Skeletal muscle tissue (tissue), 4 donors: ENCODE results near the gene ATP10A. TPM values are rescaled to one million over a fixed set of nuclear protein-coding genes. Genes with fewer than 3 reads are reported as not detected.
A peak's percentile ranks its signal among the peaks of the same experiment; 100 is the strongest.

Experiments
- H3K27ac ChIP-seq: one replicate; pipeline ENCODE4 v1.7.0; 2013; ENCODE audit warnings: mild to moderate bottlenecking, low read depth, low read length, inconsistent platforms
- H3K27me3 ChIP-seq, 3 donors: one replicate each; pipeline ENCODE4 v1.7.0; 2013; ENCODE audit warnings: low read length in 3 of 3; ENCODE audit not compliant: control insufficient read depth in 3 of 3, insufficient read depth in 3 of 3
- H3K36me3 ChIP-seq, 3 donors: one replicate each; pipeline ENCODE4 v1.7.0; 2013; ENCODE audit warnings: low read length in 3 of 3; ENCODE audit not compliant: control insufficient read depth in 3 of 3, insufficient read depth in 3 of 3
- H3K4me1 ChIP-seq, 3 donors: one replicate each; pipeline ENCODE4 v1.7.0; 2013; ENCODE audit warnings: low read length in 3 of 3, mild to moderate bottlenecking in 3 of 3; ENCODE audit not compliant: control insufficient read depth in 3 of 3, insufficient read depth in 3 of 3
- H3K4me3 ChIP-seq, 3 donors: one replicate each; pipeline ENCODE4 v1.7.0; 2013; ENCODE audit warnings: low read length in 3 of 3
- H3K9ac ChIP-seq, 3 donors: one replicate each; pipeline ENCODE4 v1.7.0; 2013; ENCODE audit warnings: low read length in 3 of 3, mild to moderate bottlenecking in 3 of 3, moderate library complexity in 2 of 3, low read depth in 1 of 3
- H3K9me3 ChIP-seq, 3 donors: one replicate each; pipeline ENCODE4 v1.7.0; 2013; ENCODE audit warnings: low read length in 3 of 3; ENCODE audit not compliant: control insufficient read depth in 3 of 3
- total RNA-seq: library from RNA; depleted of rRNA; stranded (reverse); fragments of >200 nt; gene quantifications from one replicate; pipeline ENCODE4 v1.2.3, GENCODE V29; 2014
- donor health status: Osteomylitis.

ATP10A gene
- total RNA-seq, 1 donor from 2014 or later = 7.8 TPM

DNA sequence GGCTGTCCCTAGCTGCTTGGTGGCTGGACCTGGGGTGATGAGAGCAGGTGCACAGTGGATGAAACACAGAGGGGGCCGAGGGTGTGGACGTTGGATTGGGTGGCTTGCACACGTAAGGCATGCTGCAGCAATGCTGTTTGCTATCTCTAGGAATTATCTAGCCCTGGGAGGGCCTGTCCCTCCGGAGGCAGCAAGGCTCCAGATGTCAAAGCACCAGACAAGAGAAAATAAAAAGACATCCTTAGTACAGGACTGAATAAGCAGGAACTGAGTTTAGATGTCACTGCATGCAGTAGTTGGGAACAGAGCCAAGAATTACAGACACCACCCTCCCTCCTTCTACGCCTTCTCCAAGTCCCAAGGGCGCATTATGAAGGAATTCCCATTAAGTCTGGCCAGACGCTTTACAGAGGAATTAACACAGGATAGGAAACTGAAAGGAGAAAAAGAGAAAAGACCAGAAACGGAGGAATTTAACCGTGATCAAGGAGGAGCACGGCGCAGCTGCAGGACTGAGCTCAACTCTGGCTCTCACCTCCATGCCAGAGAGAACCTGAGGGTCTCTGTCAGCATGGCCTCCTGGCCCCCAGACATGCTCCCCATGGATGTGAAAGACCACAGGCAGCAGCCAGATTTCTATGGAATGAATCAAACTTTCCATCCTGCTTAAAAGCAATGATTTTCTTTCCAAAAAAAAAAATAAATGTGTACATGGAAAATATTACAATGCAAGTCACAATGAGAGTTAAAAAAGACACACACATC is 13.8 kb downstream of the ATP10A start:
- Histone ChIP-seq H3K27ac (peak overlapping the region; percentile 70), H3K36me3 (no peaks in the 10 kb centered on the region), H3K4me1 (peaks cover 9 to 24% (median 11%) of the 10 kb centered on the region in 3 donors), H3K4me3 (peak overlapping the region; percentile 34 to 73 (median 71)), H3K9me3 (no peaks in the 10 kb centered on the region), H3K27me3 (no peaks in the 10 kb centered on the region), H3K9ac (peak overlapping the region; percentile 57 to 80 (median 62))

DNA sequence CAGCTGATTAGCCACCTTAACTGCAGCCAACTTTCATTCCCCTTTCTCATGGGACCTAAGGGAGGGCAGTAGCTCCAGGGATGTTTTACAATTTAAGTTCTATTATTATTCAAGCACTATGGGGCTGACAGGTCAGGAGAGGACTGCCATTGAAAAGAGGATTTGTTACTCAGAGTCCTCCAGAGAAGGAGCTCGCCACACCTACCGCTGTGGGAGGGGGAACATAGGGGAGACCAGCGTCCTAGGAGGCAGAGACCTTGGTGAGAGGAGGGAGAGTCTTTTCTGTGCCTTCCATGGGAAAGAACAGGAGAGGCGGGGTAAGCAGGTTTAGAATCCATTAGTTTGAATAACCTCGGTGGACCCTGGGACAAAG is 14.4 kb downstream of the ATP10A start:
- no peaks in the 10 kb centered on the region for H3K27me3 ChIP-seq
- H3K4me1 ChIP-seq = peaks cover 9 to 24% (median 11%) of the 10 kb centered on the region in 3 donors
- no peak overlapping the region for H3K9ac ChIP-seq
- H3K27ac ChIP-seq = peak overlapping the region; percentile 70
- peak overlapping the region in 2 of 3 donors; percentile 7 to 34 for H3K4me3 ChIP-seq
- H3K9me3 ChIP-seq = no peaks in the 10 kb centered on the region
- no peaks in the 10 kb centered on the region for H3K36me3 ChIP-seq

DNA sequence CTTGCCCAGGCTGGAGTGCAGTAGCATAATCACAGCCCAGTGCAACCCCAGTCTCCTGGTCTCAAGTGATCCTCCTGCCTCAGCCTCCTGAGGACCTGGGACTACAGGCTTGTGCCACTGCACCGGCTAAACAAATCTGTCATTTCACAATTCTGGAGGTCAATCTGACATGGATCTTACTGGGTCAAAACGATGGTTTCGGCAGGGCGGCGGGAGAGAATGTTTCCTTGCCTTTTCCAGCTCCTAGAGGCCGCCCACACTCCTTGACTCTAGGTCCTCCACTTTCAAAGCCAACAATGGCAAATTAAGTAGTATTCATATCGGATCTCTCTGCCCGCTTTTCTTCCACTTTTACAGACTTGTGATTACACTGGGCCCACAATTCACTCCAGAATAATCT is 14.8 kb downstream of the ATP10A start:
- Histone ChIP-seq H3K27me3 (no peaks in the 10 kb centered on the region), H3K4me3 (no peak overlapping the region), H3K36me3 (no peaks in the 10 kb centered on the region), H3K9ac (no peak overlapping the region), H3K27ac (no peak overlapping the region), H3K4me1 (peaks cover 11 to 24% (median 12%) of the 10 kb centered on the region in 3 donors), H3K9me3 (no peaks in the 10 kb centered on the region)

DNA sequence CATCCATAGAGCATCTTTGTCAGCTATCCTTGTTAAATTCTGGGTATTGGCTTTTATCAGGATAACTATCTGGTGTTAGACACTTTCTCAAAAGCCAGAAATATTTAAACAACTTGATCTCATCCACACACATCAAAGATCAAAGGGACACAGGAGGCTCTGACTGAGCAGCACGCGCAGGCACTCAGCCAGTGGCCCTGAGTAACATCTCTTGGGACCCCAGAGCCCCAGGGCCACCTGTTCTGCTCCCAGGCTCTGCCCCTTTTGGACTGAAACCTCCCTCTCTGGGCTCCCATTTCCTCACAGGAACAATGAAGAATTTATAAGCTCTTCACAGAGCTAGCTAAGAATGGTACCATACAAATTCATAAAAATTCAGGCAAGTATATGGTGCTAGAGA is 16.1 kb downstream of the ATP10A start:
- Histone ChIP-seq H3K27ac (no peak overlapping the region), H3K36me3 (no peaks in the 10 kb centered on the region), H3K4me3 (no peak overlapping the region), H3K9ac (no peak overlapping the region), H3K27me3 (no peaks in the 10 kb centered on the region), H3K9me3 (no peaks in the 10 kb centered on the region), H3K4me1 (peaks cover 11 to 24% (median 12%) of the 10 kb centered on the region in 3 donors)

DNA sequence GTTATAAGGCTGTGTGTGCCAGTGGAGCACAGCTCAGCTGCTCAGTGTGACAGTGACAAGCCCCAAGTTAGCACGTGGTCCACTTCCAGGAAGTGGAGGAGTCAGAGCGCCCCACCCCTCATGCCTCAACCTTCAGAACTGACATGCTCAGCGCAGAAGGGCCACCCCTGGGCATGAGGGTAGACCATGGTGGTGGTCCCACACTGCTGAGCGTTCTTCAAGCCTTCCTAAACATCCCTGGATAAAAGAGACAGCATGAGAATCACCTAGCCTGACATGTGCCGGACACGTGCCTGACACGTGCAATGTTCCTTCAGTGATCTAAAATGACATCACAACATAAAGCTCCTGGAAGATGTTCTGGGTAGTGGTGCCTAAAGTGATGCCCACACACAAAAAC is 16.8 kb downstream of the ATP10A start:
- Histone ChIP-seq H3K27me3 (no peaks in the 10 kb centered on the region), H3K4me1 (peaks cover 11 to 24% (median 12%) of the 10 kb centered on the region in 3 donors), H3K36me3 (no peaks in the 10 kb centered on the region), H3K4me3 (no peak overlapping the region), H3K9ac (no peak overlapping the region), H3K9me3 (no peaks in the 10 kb centered on the region), H3K27ac (no peak overlapping the region)

DNA sequence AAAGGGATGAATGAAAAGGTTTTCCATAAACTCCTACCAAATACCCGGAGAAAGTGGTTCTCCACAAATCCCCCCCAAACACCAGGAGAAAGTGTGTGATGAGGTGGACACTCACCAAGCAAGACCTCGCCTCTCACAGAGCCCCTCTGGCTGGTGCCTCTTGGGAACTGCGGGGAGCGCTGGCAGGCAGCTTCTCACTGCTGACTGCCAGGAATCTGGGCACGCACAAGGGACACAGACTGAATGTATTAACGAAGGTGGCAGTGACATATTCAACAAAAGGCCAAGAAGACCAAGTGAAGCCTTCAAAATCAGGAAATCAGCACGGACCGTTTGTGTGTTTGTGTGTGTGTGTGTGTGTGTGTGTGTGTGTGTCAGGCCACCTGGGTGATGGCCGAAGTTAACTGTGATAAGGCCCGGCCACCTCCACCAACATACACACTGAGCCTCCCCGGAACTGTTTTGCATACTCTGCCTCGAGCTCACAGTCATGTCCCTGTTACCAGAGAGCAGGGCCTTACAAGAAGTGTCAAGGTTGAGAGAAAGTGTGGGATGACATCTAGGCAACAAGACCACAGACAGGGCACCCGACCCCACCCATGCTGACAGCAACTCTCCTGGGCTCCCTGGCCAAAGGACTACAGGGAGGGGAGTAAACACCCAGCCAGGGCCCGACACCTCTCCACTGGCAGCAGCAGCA is 18.0 kb downstream of the ATP10A start:
- Histone ChIP-seq H3K4me1 (peaks cover 13 to 30% (median 14%) of the 10 kb centered on the region in 3 donors), H3K27ac (no peak overlapping the region), H3K36me3 (no peaks in the 10 kb centered on the region), H3K4me3 (no peak overlapping the region), H3K9me3 (no peaks in the 10 kb centered on the region), H3K9ac (peak overlapping the region in 1 of 3 donors; percentile 16), H3K27me3 (no peaks in the 10 kb centered on the region)

DNA sequence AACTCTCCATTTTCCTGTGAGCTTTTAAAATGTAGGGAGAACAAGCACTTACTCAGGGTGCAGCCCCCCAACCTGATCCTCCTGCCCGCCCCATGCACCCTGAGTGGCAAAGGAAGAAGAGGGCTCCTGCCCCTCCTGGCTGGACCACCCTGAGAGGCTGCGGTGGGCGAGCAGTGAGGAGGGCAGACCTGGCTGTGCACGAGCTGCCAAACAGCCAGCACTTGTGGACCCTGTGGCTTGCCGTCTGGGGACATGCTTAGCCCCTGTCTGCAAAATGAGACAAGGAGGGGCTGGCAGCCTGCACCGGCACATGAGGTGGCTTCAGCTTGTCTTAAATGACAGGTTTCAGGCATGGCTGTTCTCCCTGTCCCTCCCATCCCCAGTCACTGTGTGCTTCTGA is 18.6 kb downstream of the ATP10A start:
- no peaks in the 10 kb centered on the region for H3K36me3 ChIP-seq
- H3K4me1 ChIP-seq = peaks cover 11 to 30% (median 13%) of the 10 kb centered on the region in 3 donors
- no peak overlapping the region for H3K4me3 ChIP-seq
- no peak overlapping the region for H3K27ac ChIP-seq
- H3K27me3 ChIP-seq = no peaks in the 10 kb centered on the region
- no peak overlapping the region for H3K9ac ChIP-seq
- no peaks in the 10 kb centered on the region for H3K9me3 ChIP-seq

DNA sequence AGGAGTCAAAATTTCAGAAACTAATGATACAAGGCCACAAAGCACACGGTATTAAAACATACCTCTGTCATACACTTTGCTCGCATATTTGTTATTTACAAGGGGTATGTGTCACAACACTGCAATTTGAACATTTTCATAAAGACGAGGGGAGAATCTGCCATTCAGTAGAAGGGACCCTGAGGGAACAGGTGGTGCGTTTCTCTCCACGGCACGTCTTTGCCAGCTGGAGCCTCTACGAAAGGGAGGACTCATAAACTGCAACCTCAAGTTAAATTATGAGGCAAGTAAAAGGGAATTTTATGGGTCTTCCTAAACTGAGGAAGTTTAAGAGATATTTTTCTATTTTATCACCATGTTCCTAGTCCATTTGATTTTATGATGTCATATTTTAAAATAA is 19.1 kb downstream of the ATP10A start:
- Histone ChIP-seq H3K9me3 (no peaks in the 10 kb centered on the region), H3K4me3 (no peak overlapping the region), H3K27me3 (no peaks in the 10 kb centered on the region), H3K4me1 (peaks cover 8 to 25% (median 8%) of the 10 kb centered on the region in 3 donors), H3K9ac (no peak overlapping the region), H3K27ac (no peak overlapping the region), H3K36me3 (no peaks in the 10 kb centered on the region)

DNA sequence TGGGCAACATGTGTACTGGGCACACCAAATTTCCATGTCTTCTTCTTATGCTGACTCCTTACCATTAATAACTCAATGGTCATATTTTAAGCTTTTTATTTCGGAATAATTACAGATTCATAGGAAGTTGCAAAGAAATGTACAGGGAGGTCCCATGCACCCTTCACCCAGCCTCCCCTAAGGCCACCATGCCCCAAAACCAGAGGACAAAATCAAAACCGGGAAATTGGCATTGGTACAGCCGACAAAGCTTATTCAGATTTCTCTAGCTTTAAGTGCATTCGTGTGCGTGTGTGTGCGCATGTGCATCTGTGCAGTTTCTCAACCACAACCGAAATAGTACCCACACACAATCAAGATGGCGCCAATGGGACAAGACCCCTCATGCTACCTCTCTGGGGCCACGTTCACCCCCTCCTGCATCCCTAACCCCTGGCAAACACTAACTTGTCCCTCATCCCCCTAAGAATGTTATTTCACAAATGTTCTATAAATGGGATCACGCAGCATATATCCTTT is 23.4 kb downstream of the ATP10A start:
- H3K4me1 ChIP-seq = peaks cover 7 to 31% (median 9%) of the 10 kb centered on the region in 3 donors
- no peaks in the 10 kb centered on the region for H3K27me3 ChIP-seq
- H3K4me3 ChIP-seq = no peak overlapping the region
- no peak overlapping the region for H3K9ac ChIP-seq
- H3K27ac ChIP-seq = no peak overlapping the region
- no peaks in the 10 kb centered on the region for H3K36me3 ChIP-seq
- H3K9me3 ChIP-seq = no peaks in the 10 kb centered on the region

DNA sequence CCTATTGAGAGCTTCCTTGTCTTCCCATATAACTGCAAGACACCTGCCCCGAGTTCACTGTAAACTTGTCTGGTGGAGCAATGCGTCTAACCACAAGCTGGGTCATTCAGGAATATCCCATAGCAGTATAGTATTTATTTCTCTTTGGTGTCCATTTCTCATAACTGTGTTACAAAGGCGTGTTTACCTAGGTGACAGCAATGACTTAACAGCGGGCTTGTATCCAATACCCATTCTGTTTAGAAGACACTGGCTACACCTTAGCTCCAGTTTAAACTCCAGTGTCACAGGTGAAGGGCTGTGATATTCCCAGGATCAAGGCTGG is 24.3 kb downstream of the ATP10A start:
- H3K36me3 ChIP-seq = no peaks in the 10 kb centered on the region
- H3K27ac ChIP-seq = no peak overlapping the region
- no peaks in the 10 kb centered on the region for H3K9me3 ChIP-seq
- no peak overlapping the region for H3K4me3 ChIP-seq
- no peaks in the 10 kb centered on the region for H3K27me3 ChIP-seq
- peaks cover 7 to 29% (median 9%) of the 10 kb centered on the region in 3 donors for H3K4me1 ChIP-seq
- no peak overlapping the region for H3K9ac ChIP-seq
